Adrenal gland (tissue), 5 donors: ENCODE results near the gene CDC42SE1.

Experiments used
- POLR2A ChIP-seq, 2 donors: fragments of 450-650 bp; IDR thresholded peaks; one replicate each; pipeline ENCODE4 v1.6.1; 2017; ENCODE audit warnings: antibody characterized with exemption in 2 of 2, mild to moderate bottlenecking in 2 of 2, moderate library complexity in 1 of 2
- TF ChIP-seq, protein P1 (sequence below), 6 experiments: fragments of 450-650 bp in 4 of 6; fragments of 200-600 bp in 2 of 6; sonication (generic) in 1 of 6; IDR thresholded peaks; 1 replicate in 5 of 6; 2 replicates in 1 of 6; pipeline versions ENCODE4 v1.5.1 to v1.8.0; 2016 to 2021; ENCODE audit warnings: antibody characterized with exemption in 6 of 6, mild to moderate bottlenecking in 2 of 6, moderate library complexity in 1 of 6
- donor health status: DM: no; HTN: no; CAD: no.

DNA sequence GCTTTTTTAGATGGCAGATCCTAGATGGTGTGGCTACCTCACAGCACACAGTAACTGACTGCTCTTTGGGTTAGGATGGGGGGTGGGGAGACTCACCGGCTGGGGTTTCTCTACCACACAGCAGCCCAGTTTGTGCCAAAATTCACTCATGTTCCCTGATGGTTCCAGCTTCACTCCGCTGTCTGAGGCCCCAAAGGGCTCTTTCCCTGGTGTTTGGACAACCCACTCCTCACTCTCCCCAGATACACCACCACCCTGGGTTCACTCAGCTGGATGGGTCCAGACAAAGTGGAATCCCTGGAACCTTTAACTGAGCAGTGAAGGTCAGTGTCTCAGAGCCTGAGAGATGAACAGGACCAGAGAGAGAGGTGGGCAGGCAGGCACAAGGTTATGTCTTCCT, 3.8 kb downstream of the CDC42SE1 start:
- no peak for TF ChIP-seq POLR2A (IDR thresholded peaks at IDR 0.05)
- TF ChIP-seq, protein P1, sequence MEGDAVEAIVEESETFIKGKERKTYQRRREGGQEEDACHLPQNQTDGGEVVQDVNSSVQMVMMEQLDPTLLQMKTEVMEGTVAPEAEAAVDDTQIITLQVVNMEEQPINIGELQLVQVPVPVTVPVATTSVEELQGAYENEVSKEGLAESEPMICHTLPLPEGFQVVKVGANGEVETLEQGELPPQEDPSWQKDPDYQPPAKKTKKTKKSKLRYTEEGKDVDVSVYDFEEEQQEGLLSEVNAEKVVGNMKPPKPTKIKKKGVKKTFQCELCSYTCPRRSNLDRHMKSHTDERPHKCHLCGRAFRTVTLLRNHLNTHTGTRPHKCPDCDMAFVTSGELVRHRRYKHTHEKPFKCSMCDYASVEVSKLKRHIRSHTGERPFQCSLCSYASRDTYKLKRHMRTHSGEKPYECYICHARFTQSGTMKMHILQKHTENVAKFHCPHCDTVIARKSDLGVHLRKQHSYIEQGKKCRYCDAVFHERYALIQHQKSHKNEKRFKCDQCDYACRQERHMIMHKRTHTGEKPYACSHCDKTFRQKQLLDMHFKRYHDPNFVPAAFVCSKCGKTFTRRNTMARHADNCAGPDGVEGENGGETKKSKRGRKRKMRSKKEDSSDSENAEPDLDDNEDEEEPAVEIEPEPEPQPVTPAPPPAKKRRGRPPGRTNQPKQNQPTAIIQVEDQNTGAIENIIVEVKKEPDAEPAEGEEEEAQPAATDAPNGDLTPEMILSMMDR (IDR thresholded peaks at IDR 0.05): no peak
